HTERT RPE-1 (cell line): Measurements from ENCODE around the gene KTN1.

Experiments used
- in situ Hi-C: fragments of 300-500 bp; cut with MboI; formaldehyde crosslinking; loops from 4 replicates; pipeline ENCODE4 v1.14.3; 2020; ENCODE audit warnings: low sequenced_read_pairs

The KTN1 gene

GRCh38 chr14:55711175-55711811 lies 131.3 kb downstream of the KTN1 start:
- in situ Hi-C loops: no loop called here

GRCh38 chr14:55712491-55712890 lies 132.5 kb downstream of the KTN1 start:
- in situ Hi-C loops: no loop called here

GRCh38 chr14:55713486-55713885 lies 133.5 kb downstream of the KTN1 start:
- in situ Hi-C loops: no loop called here

DNA sequence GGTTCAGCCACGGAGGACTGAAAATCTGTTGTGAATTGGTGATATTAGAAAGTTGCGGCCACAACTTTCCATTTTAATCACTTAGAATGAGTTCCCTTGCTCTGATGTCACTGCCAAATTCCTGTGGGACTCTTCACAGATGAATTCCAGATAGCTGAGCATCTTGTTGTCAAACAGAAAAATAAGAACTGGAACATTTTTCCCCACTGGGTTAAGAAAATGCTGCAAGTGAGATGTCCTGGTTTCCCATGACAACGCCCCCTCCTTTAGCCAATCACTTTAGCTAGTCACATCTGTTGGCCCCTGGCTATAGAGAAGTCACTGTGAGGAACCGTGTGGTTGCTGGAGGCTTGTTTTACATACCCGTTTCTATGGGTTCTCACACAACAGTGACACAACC lies 135.9 kb downstream of the KTN1 start:
- in situ Hi-C loops: no loop called here

GRCh38 chr14:55717621-55718020 lies 137.6 kb downstream of the KTN1 start:
- in situ Hi-C loops: no loop called here

GRCh38 chr14:55718551-55718950 lies 138.5 kb downstream of the KTN1 start:
- in situ Hi-C loops: no loop called here

DNA sequence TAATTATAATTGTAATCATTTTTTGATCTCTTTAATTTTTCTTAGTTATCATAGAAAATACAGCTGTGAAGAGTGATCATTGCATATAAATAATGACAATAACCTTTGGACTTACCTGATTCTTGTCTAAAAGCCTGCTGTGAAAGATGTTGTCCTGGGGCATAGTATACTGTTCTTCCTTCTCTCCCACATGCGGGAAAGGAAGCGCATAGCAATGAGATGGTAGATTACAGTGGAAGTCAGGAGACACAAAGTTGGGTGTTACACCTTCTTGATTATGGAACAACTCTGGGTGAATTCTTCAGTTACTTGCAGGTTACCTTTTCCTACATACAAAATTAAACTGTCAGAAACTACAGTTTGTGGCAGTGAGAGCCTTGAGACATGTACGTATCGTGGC lies 140.8 kb downstream of the KTN1 start:
- in situ Hi-C loops: no loop called here

GRCh38 chr14:55721353-55721752 lies 141.3 kb downstream of the KTN1 start:
- in situ Hi-C loops: no loop called here

DNA sequence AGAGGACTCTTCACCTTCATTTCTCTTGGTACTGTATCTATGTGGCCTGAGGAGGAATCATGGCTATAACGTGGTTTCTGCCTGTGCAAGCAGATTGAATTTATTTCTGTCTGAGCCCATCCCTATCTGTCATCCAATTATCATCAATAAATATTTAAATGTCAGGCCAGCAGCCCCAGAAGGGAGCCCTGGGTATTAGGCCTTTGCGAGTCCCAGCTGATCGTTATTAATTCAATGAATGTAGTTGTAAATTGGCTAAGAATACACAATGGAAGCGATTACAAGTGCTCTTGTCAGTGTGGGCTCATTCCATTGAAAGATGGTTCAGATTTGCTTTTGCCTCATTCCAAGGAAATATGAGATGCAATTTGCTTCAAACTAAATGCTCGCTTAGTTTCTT lies 142.0 kb downstream of the KTN1 start:
- in situ Hi-C loops: no loop called here

GRCh38 chr14:55724736-55725135 lies 144.7 kb downstream of the KTN1 start:
- in situ Hi-C loops: no loop called here

- in situ Hi-C loops: no loop called here
Observed at GRCh38 chr14:55730592-55731310, 150.7 kb downstream of the KTN1 start.

- in situ Hi-C loops: no loop called here
Observed at GRCh38 chr14:55731311-55731872, 151.4 kb downstream of the KTN1 start.

- in situ Hi-C loops: no loop called here
Observed at GRCh38 chr14:55731881-55732498, 152.0 kb downstream of the KTN1 start.

GRCh38 chr14:55733599-55733998 lies 153.6 kb downstream of the KTN1 start:
- in situ Hi-C loops: no loop called here
